H1 (cell line): ENCODE data around the gene DMPK. TPM values are rescaled to one million over a fixed set of nuclear protein-coding genes. Genes with fewer than 3 reads are reported as not detected.

Experiments
- ASH2L ChIP-seq: fragments of 200-600, 300-600 bp; sonication (generic); IDR thresholded peaks from one replicate; pipeline ENCODE4 v1.7.1; 2017; ENCODE audit warnings: low read length
- ATF3 ChIP-seq: IDR thresholded peaks from 2 replicates; pipeline ENCODE4 v1.6.1; 2011; ENCODE audit warnings: low read depth, mild to moderate bottlenecking, low read length; ENCODE audit not compliant: insufficient read depth
- CBX5 ChIP-seq: fragments of 300-800, 300-1000 bp; sonication (generic); IDR thresholded peaks from 2 replicates; pipeline ENCODE4 v1.7.1; 2016; ENCODE audit warnings: antibody characterized with exemption, low read length, low read depth
- CEBPB ChIP-seq: IDR thresholded peaks from 2 replicates; pipeline ENCODE4 v1.6.1; 2012; ENCODE audit warnings: low read depth, low read length
- CREB1 ChIP-seq: IDR thresholded peaks from 2 replicates; pipeline ENCODE4 v1.6.1; 2012; ENCODE audit warnings: inconsistent platforms
- CTCF ChIP-seq, 3 experiments: IDR thresholded peaks; 1 replicate in 2 of 3; 2 replicates in 1 of 3; pipeline versions ENCODE4 v1.5.1 to v1.6.1; 2011; ENCODE audit warnings: low read length in 3 of 3, mild to moderate bottlenecking in 3 of 3, inconsistent platforms in 2 of 3, low read depth in 1 of 3, moderate library complexity in 1 of 3; ENCODE audit not compliant: insufficient read depth in 1 of 3; ENCODE audit errors: control extremely low read depth in 1 of 3
- E2F6 ChIP-seq: IDR thresholded peaks from 2 replicates; pipeline ENCODE4 v1.6.1; 2012; ENCODE audit warnings: inconsistent platforms
- EGR1 ChIP-seq: IDR thresholded peaks from 2 replicates; pipeline ENCODE4 v1.6.1; 2011; ENCODE audit warnings: low read depth, low read length, borderline replicate concordance
- GTF2F1 ChIP-seq: IDR thresholded peaks from 2 replicates; pipeline ENCODE4 v1.6.1; 2012; ENCODE audit warnings: low read depth, low read length, improper control_type of control experiment, borderline replicate concordance
- KDM1A ChIP-seq: fragments of 200-600, 300-600 bp; sonication (generic); IDR thresholded peaks from 2 replicates; pipeline ENCODE4 v1.7.1; 2016; ENCODE audit warnings: mild to moderate bottlenecking, low read length, borderline replicate concordance
- KDM5A ChIP-seq: fragments of 200-600 bp; IDR thresholded peaks from 2 replicates; pipeline ENCODE4 v1.7.1; 2012; ENCODE audit warnings: mild to moderate bottlenecking, low read length, inconsistent platforms, mixed read lengths
- NANOG ChIP-seq: IDR thresholded peaks from 2 replicates; pipeline ENCODE4 v1.6.1; 2011; ENCODE audit warnings: low read length, low read depth, mild to moderate bottlenecking, inconsistent platforms; ENCODE audit not compliant: insufficient read depth, poor library complexity, severe bottlenecking
- NRF1 ChIP-seq: IDR thresholded peaks from 2 replicates; pipeline ENCODE4 v1.6.1; 2011; ENCODE audit warnings: mild to moderate bottlenecking, low read depth, low read length, improper control_type of control experiment
- RAD21 ChIP-seq, 2 experiments: IDR thresholded peaks in 1 of 2; conservative IDR thresholded peaks in 1 of 2; 2 replicates each; pipeline ENCODE4 v1.6.1; 2011; ENCODE audit warnings: low read depth in 2 of 2, low read length in 2 of 2, improper control_type of control experiment in 1 of 2, inconsistent platforms in 1 of 2, mild to moderate bottlenecking in 1 of 2, moderate library complexity in 1 of 2
- RBBP5 ChIP-seq: IDR thresholded peaks from 2 replicates; pipeline ENCODE4 v1.7.1; 2012; ENCODE audit warnings: low read depth, mild to moderate bottlenecking, inconsistent platforms, low read length, moderate library complexity, borderline replicate concordance
- RFX5 ChIP-seq: IDR thresholded peaks from 2 replicates; pipeline ENCODE4 v1.6.1; 2011; ENCODE audit warnings: low read depth, low read length, improper control_type of control experiment, borderline replicate concordance
- SIN3A ChIP-seq, 2 experiments: IDR thresholded peaks in 1 of 2; conservative IDR thresholded peaks in 1 of 2; 2 replicates each; pipeline ENCODE4 v1.6.1; 2011 to 2012; ENCODE audit warnings: low read length in 2 of 2, improper control_type of control experiment in 1 of 2, low read depth in 1 of 2, mild to moderate bottlenecking in 1 of 2
- SP1 ChIP-seq: IDR thresholded peaks from 2 replicates; pipeline ENCODE4 v1.6.1; 2011; ENCODE audit warnings: low read depth, low read length
- TAF7 ChIP-seq: optimal IDR thresholded peaks from 2 replicates; pipeline ENCODE3; 2011; ENCODE audit warnings: low read depth, mild to moderate bottlenecking, inconsistent platforms, low read length, moderate library complexity, borderline replicate concordance
- polyA plus RNA-seq, 7 experiments: library from polyadenylated mRNA; depleted of rRNA in 3 of 7; stranded (reverse) in 5 of 7; unstranded in 2 of 7; fragments of >200 nt in 5 of 7; fragments of 200-250 nt in 2 of 7; gene quantifications; 1 replicate in 5 of 7; 2 replicates in 1 of 7; 4 replicates in 1 of 7; pipeline versions ENCODE4 v1.2.1 to v1.2.3, GENCODE V29; 2011 to 2013; ENCODE audit warnings: missing spikeins in 2 of 7, mixed read lengths in 2 of 7
- total RNA-seq: library from RNA; stranded (reverse); fragmentation: NEBNext Ultra II Directional; extraction: Animal tissue kit (Norgen Biotek cat#: 25700); gene quantifications from 2 replicates; pipeline ENCODE4 v1.2.1, GENCODE V29; 2021
- TF ChIP-seq, protein P1 (sequence below): IDR thresholded peaks from 2 replicates; pipeline ENCODE4 v1.6.1; 2012; ENCODE audit warnings: inconsistent platforms

DMPK gene
- total and polyA plus RNA-seq, 2 of the 8 experiments (the other 6 are each of a cell fraction or from before 2014, with no cell fraction given) = 13.7 to 27.4 TPM

DNA sequence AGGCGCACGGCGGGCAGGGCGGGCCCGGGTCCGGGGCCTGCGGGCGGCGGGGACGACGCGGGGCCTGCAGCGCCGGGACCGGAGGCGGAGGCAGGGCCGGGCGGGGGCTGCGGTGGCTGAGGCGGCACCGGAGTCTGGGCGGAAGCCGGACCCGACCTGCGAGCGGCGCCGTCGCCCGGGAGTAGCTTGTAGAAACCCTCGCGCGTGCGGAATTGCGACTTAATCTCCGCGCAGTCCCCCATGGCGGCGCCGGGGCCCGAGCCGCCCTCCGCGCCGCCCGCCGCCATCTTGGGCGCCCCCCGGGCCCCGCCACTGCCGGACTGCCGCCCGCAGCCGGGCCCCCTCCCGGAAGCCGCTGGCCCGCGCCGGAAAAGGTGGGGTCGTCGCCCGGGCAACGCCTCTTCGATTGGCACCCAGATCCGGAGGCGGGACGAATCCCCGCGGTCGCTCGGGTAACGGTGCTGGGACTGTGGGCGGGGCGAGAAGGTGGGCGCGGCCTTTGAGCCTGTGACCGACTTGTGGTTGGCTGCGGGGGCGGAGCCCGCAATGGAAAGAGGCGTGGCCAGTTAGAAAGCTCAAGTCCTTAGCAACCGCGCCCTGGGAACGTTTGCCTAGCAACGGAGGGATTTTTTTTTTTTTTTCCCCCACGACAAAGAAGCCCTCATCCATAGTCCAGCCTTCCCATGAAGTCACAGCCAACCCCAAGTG is 10.3 kb upstream of the DMPK start, which contains the start of gene DMWD (continued):
- TF ChIP-seq SIN3A (conservative IDR thresholded peaks at IDR 0.05 in 1 of 2, IDR thresholded peaks at IDR 0.05 in 1 of 2; ENCODE audit: low read depth in 1 of 2, low read length in 2 of 2) (no peak; a peak in 1 of 4 replicates), E2F6 (no peak), CTCF (IDR thresholded peaks at IDR 0.05; ENCODE audit: control extremely low read depth in 1 of 3, insufficient read depth in 1 of 3, low read depth in 1 of 3, low read length in 3 of 3) (no peak), GTF2F1 (no peak), EGR1 (peak; percentile 90; the same call in 1 of the 2 replicates), KDM5A (no peak), CREB1 (no peak), CBX5 (no peak), RBBP5 (no peak), KDM1A (no peak), CEBPB (no peak), RAD21 (IDR thresholded peaks at IDR 0.05 in 1 of 2, conservative IDR thresholded peaks at IDR 0.05 in 1 of 2; ENCODE audit: low read depth in 2 of 2, low read length in 2 of 2) (no peak), TAF7 (peak; percentile 51), RFX5 (no peak), ASH2L (no peak), SP1 (no peak; the same call in 1 of the 2 replicates), NRF1 (no peak), ATF3 (no peak), NANOG (no peak)
- TF ChIP-seq, protein P1, sequence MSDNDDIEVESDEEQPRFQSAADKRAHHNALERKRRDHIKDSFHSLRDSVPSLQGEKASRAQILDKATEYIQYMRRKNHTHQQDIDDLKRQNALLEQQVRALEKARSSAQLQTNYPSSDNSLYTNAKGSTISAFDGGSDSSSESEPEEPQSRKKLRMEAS = no peak
